ENCODE data around the gene STARD7. TPM values are rescaled to one million over a fixed set of nuclear protein-coding genes. Genes with fewer than 3 reads are reported as not detected.

STARD7 gene
- total and polyA plus RNA-seq, 9 of the 15 experiments (the other 6 are each of a cell fraction or from before 2014, with no cell fraction given): 90.9 to 196 (median 145) TPM

- FAIRE-seq: no peak
- 75% methylated on average over 4 of the region's 4 CpGs for WGBS (ENCODE audit: insufficient coverage, low coverage, missing lambda C conversion rate)
- TF ChIP-seq EP400 (IDR thresholded peaks at IDR 0.05): no peak
- TF ChIP-seq MEF2D (tag; conservative IDR thresholded peaks at IDR 0.05; ENCODE audit: low read depth): no peak
- no peak for TF ChIP-seq CBX2 (IDR thresholded peaks at IDR 0.05; ENCODE audit: insufficient read depth, low read length, poor library complexity, severe bottlenecking)
- no peak for TF ChIP-seq NRF1 (conservative IDR thresholded peaks at IDR 0.05 in 1 of 2, IDR thresholded peaks at IDR 0.05 in 1 of 2)
- TF ChIP-seq ASH1L (IDR thresholded peaks at IDR 0.05; ENCODE audit: borderline replicate concordance, low read depth, partially characterized antibody): no peak
- TF ChIP-seq ZBTB40 (IDR thresholded peaks at IDR 0.05): no peak
- TF ChIP-seq ZBTB40 (CRISPR knock-in tag; IDR thresholded peaks at IDR 0.05): no peak
- no peak for TF ChIP-seq ATF6 (CRISPR knock-in tag; IDR thresholded peaks at IDR 0.05)
- no peak for TF ChIP-seq ZBTB8A (IDR thresholded peaks at IDR 0.05; ENCODE audit: partially characterized antibody)
Observed at GRCh38 chr2:96202152-96202854, 6.3 kb downstream of the STARD7 start.

More at GRCh38 chr2:96202152-96202854, 6.3 kb downstream of the STARD7 start:
- H2AFZ ChIP-seq (ENCODE audit: low read depth, low read length): no peak overlapping the region
- H3K9ac ChIP-seq (ENCODE audit: insufficient read depth in 1 of 2, low read depth in 2 of 2, low read length in 2 of 2): no peak overlapping the region
- peaks cover 26% of the 10 kb centered on the region for H4K20me1 ChIP-seq (replicated peaks; ENCODE audit: control insufficient read depth, insufficient read depth, low read length)
- H3K4me3 ChIP-seq: no peak overlapping the region
- H3K4me1 ChIP-seq (replicated peaks in 1 of 2; ENCODE audit: control insufficient read depth in 2 of 2, insufficient read depth in 2 of 2, low read length in 2 of 2): peaks cover 15 to 39% of the 10 kb centered on the region in 2 experiments
- peaks cover 99% of the 10 kb centered on the region for H3K79me2 ChIP-seq (ENCODE audit: control insufficient read depth, insufficient read depth, low read length)
- DNase-seq (ENCODE audit: extremely low read depth in 1 of 4, low spot score in 3 of 4) (no peak), ATAC-seq (no peak)
- ChIA-PET POLR2A (interaction anchor here (0.6 to 1.4 kb wide), 4 partner anchors 14 to 364 kb away, joined by 3 to 4 read pairs (median 3); no protein-coding TSS in a partner anchor), CTCF (ENCODE audit: low intra/inter-chr PET ratio) (no interaction called here)
- no peak overlapping the region for H3K4me2 ChIP-seq (ENCODE audit: insufficient read depth, low read length)
- H3K27me3 ChIP-seq (ENCODE audit: control insufficient read depth in 2 of 2, insufficient read depth in 2 of 2, low read length in 2 of 2): no peaks in the 10 kb centered on the region
- no peak overlapping the region for H3K27ac ChIP-seq (ENCODE audit: extremely low read depth, low read depth, low read length)
- no peaks in the 10 kb centered on the region for H3K9me3 ChIP-seq (replicated peaks; ENCODE audit: control insufficient read depth, insufficient read depth, low read depth, low read length)
- intact Hi-C loops (cut with micrococcal nuclease): no loop called here
- BruUV-seq (replicated peaks): no TSS peak
- H3K36me3 ChIP-seq (ENCODE audit: control insufficient read depth, insufficient read depth, low read length): peaks cover 62% of the 10 kb centered on the region
- H3K9me1 ChIP-seq (ENCODE audit: control insufficient read depth, insufficient read depth, low read length): peaks cover 4% of the 10 kb centered on the region
- in situ Hi-C loops (cut with MboI): no loop called here

Measured in K562 (cell line).